Measurements from ENCODE around the gene METTL27.
"Not testable (repeated sequence)": the region's sequence is repeated elsewhere in the genome, so short reads cannot be mapped to it uniquely, and the experiment has no call there.

The METTL27 gene

GRCh38 chr7:73851410-73852338 is 9.4 kb upstream of the METTL27 start:
- peak overlapping the region; percentile 83 for H3K27ac Mint-ChIP-seq
- H3K27me3 Mint-ChIP-seq: peaks cover 3% of the 10 kb centered on the region
- H3K4me3 Mint-ChIP-seq: no peak overlapping the region
- H3K36me3 Mint-ChIP-seq: no peaks in the 10 kb centered on the region
- peaks cover 16% of the 10 kb centered on the region for H3K4me1 Mint-ChIP-seq (ENCODE audit: low read depth)
- H3K9me3 Mint-ChIP-seq (ENCODE audit: low read depth): no peaks in the 10 kb centered on the region

GRCh38 chr7:73850781-73851207 is 8.5 kb upstream of the METTL27 start:
- Mint-ChIP-seq H3K4me3 (no peak overlapping the region), H3K36me3 (no peaks in the 10 kb centered on the region), H3K4me1 (ENCODE audit: low read depth) (peaks cover 16% of the 10 kb centered on the region), H3K9me3 (ENCODE audit: low read depth) (no peaks in the 10 kb centered on the region), H3K27ac (peak overlapping the region; percentile 83), H3K27me3 (peaks cover 2% of the 10 kb centered on the region)

GRCh38 chr7:73847941-73848723 is 5.8 kb upstream of the METTL27 start:
- Mint-ChIP-seq H3K27me3 (no peaks in the 10 kb centered on the region), H3K4me1 (ENCODE audit: low read depth) (peaks cover 20% of the 10 kb centered on the region), H3K36me3 (no peaks in the 10 kb centered on the region), H3K27ac (no peak overlapping the region), H3K9me3 (ENCODE audit: low read depth) (no peaks in the 10 kb centered on the region), H3K4me3 (no peak overlapping the region)

GRCh38 chr7:73845701-73846195 is 3.4 kb upstream of the METTL27 start:
- not testable (repeated sequence) for H3K9me3 Mint-ChIP-seq (ENCODE audit: low read depth); H3K36me3 Mint-ChIP-seq; H3K4me3 Mint-ChIP-seq; H3K27ac Mint-ChIP-seq; H3K27me3 Mint-ChIP-seq
- peaks cover 12% of the 10 kb centered on the region for H3K4me1 Mint-ChIP-seq (ENCODE audit: low read depth)

- no peaks in the 10 kb centered on the region for H3K36me3 Mint-ChIP-seq
- no peak overlapping the region for H3K27ac Mint-ChIP-seq
- H3K4me3 Mint-ChIP-seq: no peak overlapping the region
- no peaks in the 10 kb centered on the region for H3K9me3 Mint-ChIP-seq (ENCODE audit: low read depth)
- H3K27me3 Mint-ChIP-seq: no peaks in the 10 kb centered on the region
- H3K4me1 Mint-ChIP-seq (ENCODE audit: low read depth): peaks cover 11% of the 10 kb centered on the region
These were observed 2.6 kb upstream of the METTL27 start for GRCh38 chr7:73844848-73845460.

GRCh38 chr7:73844131-73844547 is 1.8 kb upstream of the METTL27 start:
- H3K4me1 Mint-ChIP-seq (ENCODE audit: low read depth): peaks cover 11% of the 10 kb centered on the region
- no peaks in the 10 kb centered on the region for H3K9me3 Mint-ChIP-seq (ENCODE audit: low read depth)
- no peaks in the 10 kb centered on the region for H3K27me3 Mint-ChIP-seq
- no peak overlapping the region for H3K27ac Mint-ChIP-seq
- peak overlapping the region; percentile 40 for H3K4me3 Mint-ChIP-seq
- no peaks in the 10 kb centered on the region for H3K36me3 Mint-ChIP-seq

GRCh38 chr7:73841689-73842066 is 638 bp downstream of the METTL27 start:
- Mint-ChIP-seq H3K27ac (no peak overlapping the region), H3K4me3 (peak overlapping the region; percentile 85), H3K27me3 (no peaks in the 10 kb centered on the region), H3K9me3 (ENCODE audit: low read depth) (no peaks in the 10 kb centered on the region), H3K4me1 (ENCODE audit: low read depth) (peaks cover 11% of the 10 kb centered on the region), H3K36me3 (no peaks in the 10 kb centered on the region)

- Mint-ChIP-seq H3K36me3 (no peaks in the 10 kb centered on the region), H3K27me3 (no peaks in the 10 kb centered on the region), H3K27ac (no peak overlapping the region), H3K4me1 (ENCODE audit: low read depth) (peaks cover 11% of the 10 kb centered on the region), H3K4me3 (no peak overlapping the region), H3K9me3 (ENCODE audit: low read depth) (no peaks in the 10 kb centered on the region)
These were observed 1.5 kb downstream of the METTL27 start for GRCh38 chr7:73840715-73841379.

- Mint-ChIP-seq H3K4me3 (peak overlapping the region; percentile 9), H3K27ac (no peak overlapping the region), H3K27me3 (no peaks in the 10 kb centered on the region), H3K36me3 (no peaks in the 10 kb centered on the region), H3K9me3 (ENCODE audit: low read depth) (no peaks in the 10 kb centered on the region), H3K4me1 (ENCODE audit: low read depth) (peaks cover 11% of the 10 kb centered on the region)
These were observed 2.3 kb downstream of the METTL27 start for GRCh38 chr7:73839743-73840714.

GRCh38 chr7:73839290-73839689 is 3.0 kb downstream of the METTL27 start:
- no peaks in the 10 kb centered on the region for H3K9me3 Mint-ChIP-seq (ENCODE audit: low read depth)
- H3K4me3 Mint-ChIP-seq: no peak overlapping the region
- H3K27me3 Mint-ChIP-seq: no peaks in the 10 kb centered on the region
- H3K36me3 Mint-ChIP-seq: no peaks in the 10 kb centered on the region
- peaks cover 11% of the 10 kb centered on the region for H3K4me1 Mint-ChIP-seq (ENCODE audit: low read depth)
- no peak overlapping the region for H3K27ac Mint-ChIP-seq

- Mint-ChIP-seq H3K4me3 (no peak overlapping the region), H3K27ac (no peak overlapping the region), H3K27me3 (no peaks in the 10 kb centered on the region), H3K9me3 (ENCODE audit: low read depth) (no peaks in the 10 kb centered on the region), H3K36me3 (no peaks in the 10 kb centered on the region), H3K4me1 (ENCODE audit: low read depth) (peaks cover 4% of the 10 kb centered on the region)
These were observed 3.7 kb downstream of the METTL27 start for GRCh38 chr7:73838642-73839041.

GRCh38 chr7:73837167-73837566 is 5.1 kb downstream of the METTL27 start:
- not testable (repeated sequence) for H3K4me1 Mint-ChIP-seq (ENCODE audit: low read depth); H3K36me3 Mint-ChIP-seq; H3K27ac Mint-ChIP-seq; H3K4me3 Mint-ChIP-seq; H3K27me3 Mint-ChIP-seq; H3K9me3 Mint-ChIP-seq (ENCODE audit: low read depth)

GRCh38 chr7:73834626-73835191 is 7.6 kb downstream of the METTL27 start:
- H3K4me3 Mint-ChIP-seq: no peak overlapping the region
- H3K9me3 Mint-ChIP-seq (ENCODE audit: low read depth): no peaks in the 10 kb centered on the region
- no peaks in the 10 kb centered on the region for H3K36me3 Mint-ChIP-seq
- no peak overlapping the region for H3K27ac Mint-ChIP-seq
- peaks cover under 1% of the 10 kb centered on the region for H3K4me1 Mint-ChIP-seq (ENCODE audit: low read depth)
- peaks cover 2% of the 10 kb centered on the region for H3K27me3 Mint-ChIP-seq

All from activated naive CD8-positive, alpha-beta T cell (primary cell).